A549 (cell line): ENCODE measurements around the gene IFNLR1. TPM values are rescaled to one million over a fixed set of nuclear protein-coding genes. Genes with fewer than 3 reads are reported as not detected.
A peak's percentile ranks its signal among the peaks of the same experiment; 100 is the strongest.

Experiments
- ATAC-seq, 2 experiments: fragments of 200-7000 bp in 1 of 2; fragments of >200 bp in 1 of 2; cut with Nextera tagmentation in 1 of 2; cut with Tn5 transposase in 1 of 2; 3 replicates each; pipeline versions ENCODE4 v1.8.0 to v1.9.1; 2018 to 2020; ENCODE audit warnings: mild to moderate bottlenecking in 1 of 2, moderate library complexity in 1 of 2
- CTCF ChIA-PET: fragments of 300-600 bp; sonication (Branson Sonifier 250); formaldehyde crosslinking; extraction: SDS; loops from one replicate; lab custom pipeline; 2021; ENCODE audit warnings: antibody characterized with exemption, inconsistent platforms; lab: Yijun Ruan, JAX
- POLR2A ChIA-PET: fragments of 350-600 bp; formaldehyde crosslinking; extraction: SDS; loops from one replicate; lab custom pipeline; 2021; ENCODE audit warnings: antibody characterized with exemption, inconsistent platforms; lab: Yijun Ruan, JAX
- DNase-seq, 2 experiments: peaks; one replicate each; pipeline versions ENCODE4 v3.0.0 to v3.0.0-alpha.2; 2011 to 2016; ENCODE audit warnings: low read depth in 1 of 2, low spot score in 1 of 2
- FAIRE-seq: peaks from 2 replicates; lab custom pipeline; 2011; peaks lifted over from hg19 to GRCh38; lab: Jason Lieb, UNC
- H3K27ac ChIP-seq, 2 experiments: fragments of >200 bp; sonication (Bioruptor Twin); formaldehyde crosslinking; 3 replicates each; pipeline ENCODE4 v1.5.1; 2016 to 2017
- H3K4me1 ChIP-seq: fragments of >200 bp; sonication (Bioruptor Twin); formaldehyde crosslinking; 3 replicates; pipeline ENCODE4 v1.6.1; 2016
- H3K4me2 ChIP-seq: fragments of >200 bp; sonication (Bioruptor Twin); formaldehyde crosslinking; 3 replicates; pipeline ENCODE4 v1.6.1; 2016
- H3K4me3 ChIP-seq: fragments of >200 bp; sonication (Bioruptor Twin); formaldehyde crosslinking; 3 replicates; pipeline ENCODE4 v1.5.1; 2016
- H3K9me3 ChIP-seq: fragments of >200 bp; sonication (Bioruptor Twin); formaldehyde crosslinking; 3 replicates; pipeline ENCODE4 v1.6.1; 2016
- CEBPB ChIP-seq, 2 experiments: fragments of >200 bp in 1 of 2; sonication (Bioruptor Twin) in 1 of 2; formaldehyde crosslinking in 1 of 2; IDR thresholded peaks; 2 replicates each; pipeline ENCODE4 v1.6.1; 2012 to 2016
- CHD2 ChIP-seq: fragments of 150-350 bp; IDR thresholded peaks from 2 replicates; pipeline ENCODE4 v1.6.1; 2014; ENCODE audit warnings: low read length; ENCODE audit not compliant: partially characterized antibody
- ESRRA ChIP-seq: fragments of 150-350 bp; IDR thresholded peaks from 2 replicates; pipeline ENCODE4 v1.6.1; 2014; ENCODE audit warnings: mild to moderate bottlenecking, low read length, borderline replicate concordance
- FOSL2 ChIP-seq, 2 experiments: fragments of 450-650 bp in 1 of 2; fragments of >200 bp in 1 of 2; sonication (Bioruptor Twin) in 1 of 2; formaldehyde crosslinking; IDR thresholded peaks; 2 replicates each; pipeline versions ENCODE4 v1.5.0 to v1.6.1; 2016 to 2020; ENCODE audit warnings: mild to moderate bottlenecking in 1 of 2, moderate library complexity in 1 of 2
- HEYL ChIP-seq: fragments of 250-450 bp; sonication (Bioruptor Pico); IDR thresholded peaks from 2 replicates; pipeline ENCODE4 v1.8.0; 2021; ENCODE audit warnings: mild to moderate bottlenecking, moderate library complexity
- HOXB13 ChIP-seq: fragments of 250-450 bp; sonication (Bioruptor Pico); IDR thresholded peaks from 2 replicates; pipeline ENCODE4 v1.5.0; 2020; ENCODE audit warnings: low read depth, mild to moderate bottlenecking, moderate library complexity
- HOXB5 ChIP-seq: fragments of 250-450 bp; sonication (Bioruptor Pico); IDR thresholded peaks from 2 replicates; pipeline ENCODE4 v1.5.0; 2020; ENCODE audit warnings: mild to moderate bottlenecking, moderate library complexity
- KDM5A ChIP-seq: fragments of 200-600 bp; sonication (generic); IDR thresholded peaks from 2 replicates; pipeline ENCODE4 v1.6.1; 2016; ENCODE audit warnings: antibody characterized with exemption, mild to moderate bottlenecking
- MAZ ChIP-seq: fragments of 150-350 bp; IDR thresholded peaks from 2 replicates; pipeline ENCODE4 v1.6.1; 2014; ENCODE audit warnings: antibody characterized with exemption, low read depth, low read length, borderline replicate concordance
- MYC ChIP-seq: IDR thresholded peaks from 2 replicates; pipeline ENCODE4 v1.6.1; 2012; ENCODE audit warnings: mild to moderate bottlenecking, inconsistent platforms, low read length, improper control_type of control experiment, borderline replicate concordance
- NR3C1 ChIP-seq: fragments of >200 bp; sonication (Bioruptor Twin); formaldehyde crosslinking; IDR thresholded peaks from 3 replicates; pipeline ENCODE4 v1.6.1; 2017
- POLR2AphosphoS2 ChIP-seq: conservative IDR thresholded peaks from 2 replicates; pipeline ENCODE4 v1.6.1; 2012; ENCODE audit warnings: low read length, improper control_type of control experiment, inconsistent platforms
- RCOR1 ChIP-seq: fragments of 150-350 bp; IDR thresholded peaks from 2 replicates; pipeline ENCODE4 v1.6.1; 2014; ENCODE audit warnings: antibody characterized with exemption, low read length, low read depth
- RNF2 ChIP-seq: fragments of 200-600 bp; sonication (generic); IDR thresholded peaks from 2 replicates; pipeline ENCODE4 v1.6.1; 2016; ENCODE audit warnings: low read depth, mild to moderate bottlenecking, antibody characterized with exemption, moderate library complexity, borderline replicate concordance
- SMC3 ChIP-seq: fragments of >200 bp; sonication (Bioruptor Twin); formaldehyde crosslinking; IDR thresholded peaks from 3 replicates; pipeline ENCODE4 v1.6.1; 2018; ENCODE audit warnings: inconsistent platforms
- SREBF2 ChIP-seq: fragments of 450-650 bp; IDR thresholded peaks from 2 replicates; pipeline ENCODE4 v1.6.1; 2014; ENCODE audit warnings: mild to moderate bottlenecking, moderate library complexity
- TFCP2L1 ChIP-seq: fragments of 250-450 bp; sonication (Bioruptor Pico); IDR thresholded peaks from 2 replicates; pipeline ENCODE4 v1.5.0; 2021; ENCODE audit warnings: mild to moderate bottlenecking
- ZFP36 ChIP-seq: fragments of 450-650 bp; IDR thresholded peaks from 2 replicates; pipeline ENCODE4 v1.6.1; 2014; ENCODE audit warnings: borderline replicate concordance; ENCODE audit not compliant: partially characterized antibody
- WGBS: methylation state at CpG from one replicate; pipeline ENCODE4 v1.1.6; 2017; ENCODE audit errors: missing lambda C conversion rate; 5-methylcytosine and 5-hydroxymethylcytosine counted together
- polyA plus RNA-seq, 4 experiments: library from polyadenylated mRNA; depleted of rRNA in 3 of 4; stranded (reverse); fragments of >200 nt; fragmentation: RNase III in 1 of 4; extraction: RNeasy Plus Mini Kit Qiagen cat#74134 plus additional on column Dnase treatment in 1 of 4; gene quantifications; 2 replicates in 3 of 4; 3 replicates in 1 of 4; pipeline ENCODE4 v1.2.3, GENCODE V29; 2011 to 2017
- TF ChIP-seq, protein P1 (sequence below): IDR thresholded peaks from 2 replicates; pipeline ENCODE4 v1.6.1; 2012
- TF ChIP-seq, protein P2 (sequence below): IDR thresholded peaks from 2 replicates; pipeline ENCODE4 v1.6.1; 2012
- TF ChIP-seq, protein P3 (sequence below): fragments of >200 bp; sonication (Bioruptor Twin); formaldehyde crosslinking; IDR thresholded peaks from 2 replicates; pipeline ENCODE4 v1.6.1; 2016
- TF ChIP-seq, protein P4 (sequence below): IDR thresholded peaks from 2 replicates; pipeline ENCODE4 v1.6.1; 2012; ENCODE audit warnings: low read depth, borderline replicate concordance
- TF ChIP-seq, protein P5 (sequence below): fragments of 250-450 bp; sonication (Bioruptor Pico); IDR thresholded peaks from 2 replicates; pipeline ENCODE4 v1.5.0; 2021; ENCODE audit warnings: mild to moderate bottlenecking, moderate library complexity, borderline replicate concordance
- TF ChIP-seq, protein P6 (sequence below): fragments of 450-650 bp; IDR thresholded peaks from 2 replicates; pipeline ENCODE4 v1.6.1; 2014; ENCODE audit warnings: antibody characterized with exemption

IFNLR1 gene
- polyA plus RNA-seq, 2 of the 4 experiments (the other 2 are of a cell fraction), result 0.84 to 1.3 TPM

DNA sequence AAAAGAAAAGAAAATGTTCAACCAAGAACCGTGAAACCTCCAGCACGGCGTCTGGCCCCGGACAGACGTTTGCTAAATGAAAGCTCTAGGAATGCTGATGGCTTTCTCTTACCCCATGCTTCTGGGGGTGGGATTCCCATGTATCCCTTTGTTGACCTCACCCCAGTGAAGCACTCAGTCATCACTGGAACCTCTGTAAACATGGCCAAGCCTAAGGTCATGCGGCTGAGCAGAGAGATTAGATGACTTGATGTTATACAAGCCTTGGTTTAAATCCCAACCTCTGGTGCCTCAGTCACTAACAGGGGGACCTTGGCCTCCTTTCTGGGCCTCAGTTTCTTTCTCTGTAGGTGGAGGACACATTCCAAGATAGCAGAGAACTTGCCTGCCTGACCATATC, 72.3 kb downstream of the IFNLR1 start (continued):
- TF ChIP-seq, protein P1, sequence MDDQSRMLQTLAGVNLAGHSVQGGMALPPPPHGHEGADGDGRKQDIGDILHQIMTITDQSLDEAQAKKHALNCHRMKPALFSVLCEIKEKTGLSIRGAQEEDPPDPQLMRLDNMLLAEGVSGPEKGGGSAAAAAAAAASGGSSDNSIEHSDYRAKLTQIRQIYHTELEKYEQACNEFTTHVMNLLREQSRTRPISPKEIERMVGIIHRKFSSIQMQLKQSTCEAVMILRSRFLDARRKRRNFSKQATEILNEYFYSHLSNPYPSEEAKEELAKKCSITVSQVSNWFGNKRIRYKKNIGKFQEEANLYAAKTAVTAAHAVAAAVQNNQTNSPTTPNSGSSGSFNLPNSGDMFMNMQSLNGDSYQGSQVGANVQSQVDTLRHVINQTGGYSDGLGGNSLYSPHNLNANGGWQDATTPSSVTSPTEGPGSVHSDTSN, result no peak
- TF ChIP-seq MYC, result no peak

DNA sequence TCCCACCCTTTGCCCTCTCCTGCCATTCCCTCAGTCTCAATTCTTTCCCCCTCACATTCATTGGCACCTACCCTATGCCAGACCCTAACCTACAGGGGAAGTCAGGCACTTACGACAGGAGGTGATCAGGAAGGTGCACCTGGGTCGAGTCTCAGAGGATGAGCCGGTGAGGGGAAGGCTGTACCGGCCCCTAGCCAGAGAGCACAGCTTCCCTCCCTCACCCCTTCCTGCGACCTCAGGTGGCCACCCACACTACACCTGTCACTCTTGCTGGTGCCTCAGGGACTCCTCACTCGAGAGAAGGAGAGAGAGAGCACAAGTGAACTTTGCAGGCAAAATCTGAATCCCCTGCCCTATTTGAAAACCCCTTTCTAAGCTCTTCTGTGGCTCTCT, 73.5 kb downstream of the IFNLR1 start:
- DNase-seq, result no peak
- no peak for ATAC-seq
- ChIA-PET POLR2A (interaction anchor here (0.6 kb wide), 1 partner anchor 68 kb away, joined by 9 read pairs; no protein-coding TSS in a partner anchor), CTCF (interaction anchor here (1.0 to 5.1 kb wide), 4 partner anchors 10 to 278 kb away, joined by 3 to 28 read pairs (median 4); no protein-coding TSS in a partner anchor)
- 57% methylated on average over 4 of the region's 6 CpGs for WGBS
- Histone ChIP-seq H3K27ac (no peak overlapping the region), H3K9me3 (no peaks in the 10 kb centered on the region), H3K4me2 (no peak overlapping the region), H3K4me3 (no peak overlapping the region), H3K4me1 (peaks cover 32% of the 10 kb centered on the region)
- TF ChIP-seq, protein P2, sequence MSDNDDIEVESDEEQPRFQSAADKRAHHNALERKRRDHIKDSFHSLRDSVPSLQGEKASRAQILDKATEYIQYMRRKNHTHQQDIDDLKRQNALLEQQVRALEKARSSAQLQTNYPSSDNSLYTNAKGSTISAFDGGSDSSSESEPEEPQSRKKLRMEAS, result no peak
- TF ChIP-seq SREBF2 (no peak), ESRRA (no peak), FOSL2 (IDR thresholded peaks at IDR 0.05) (no peak), FOSL2 (CRISPR knock-in tag; IDR thresholded peaks at IDR 0.05) (no peak), HOXB5 (no peak), ZFP36 (no peak), MYC (no peak), KDM5A (no peak)
- TF ChIP-seq, protein P3, sequence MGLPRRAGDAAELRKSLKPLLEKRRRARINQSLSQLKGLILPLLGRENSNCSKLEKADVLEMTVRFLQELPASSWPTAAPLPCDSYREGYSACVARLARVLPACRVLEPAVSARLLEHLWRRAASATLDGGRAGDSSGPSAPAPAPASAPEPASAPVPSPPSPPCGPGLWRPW, result no peak
- TF ChIP-seq, protein P4, sequence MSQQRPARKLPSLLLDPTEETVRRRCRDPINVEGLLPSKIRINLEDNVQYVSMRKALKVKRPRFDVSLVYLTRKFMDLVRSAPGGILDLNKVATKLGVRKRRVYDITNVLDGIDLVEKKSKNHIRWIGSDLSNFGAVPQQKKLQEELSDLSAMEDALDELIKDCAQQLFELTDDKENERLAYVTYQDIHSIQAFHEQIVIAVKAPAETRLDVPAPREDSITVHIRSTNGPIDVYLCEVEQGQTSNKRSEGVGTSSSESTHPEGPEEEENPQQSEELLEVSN, result no peak
- TF ChIP-seq, protein P1, result no peak
- FAIRE-seq, result no peak

DNA sequence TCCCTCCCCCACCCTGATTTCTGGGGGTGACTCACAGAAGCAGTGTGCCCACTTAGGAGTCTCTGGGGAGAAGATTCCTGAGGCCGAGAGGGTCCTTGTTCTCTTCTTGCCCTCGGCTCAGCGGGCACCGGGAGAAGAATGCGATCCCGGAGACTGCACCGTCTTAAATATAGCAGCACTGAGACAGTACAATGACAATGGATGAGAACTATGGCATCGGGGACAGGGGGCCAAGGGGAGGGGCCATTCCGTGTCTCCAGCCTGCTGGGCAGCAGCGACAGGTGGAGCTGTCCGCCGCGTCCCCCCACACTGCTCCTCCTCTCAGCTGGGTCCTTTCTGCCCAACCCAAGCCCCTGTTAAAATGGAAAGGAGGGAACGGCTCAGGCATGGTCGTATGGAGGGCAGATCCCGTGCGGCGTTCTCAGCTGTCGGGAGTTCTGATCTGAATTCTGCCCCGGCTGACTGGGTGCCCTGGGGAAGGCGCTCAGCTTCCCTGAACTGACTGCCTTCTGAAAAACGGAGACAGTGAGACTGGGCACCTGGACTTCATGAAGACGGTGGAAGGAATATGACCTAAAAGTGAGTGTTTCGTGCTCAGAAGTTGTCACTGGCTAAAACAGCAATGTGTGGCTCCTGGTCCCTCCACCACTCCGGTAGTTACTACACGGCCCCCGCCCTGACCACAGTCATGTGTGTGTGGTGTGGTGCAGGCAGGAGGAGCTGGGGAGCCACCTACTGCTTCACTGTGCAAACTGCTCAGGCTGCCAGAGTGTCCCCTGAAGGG, 74.9 kb downstream of the IFNLR1 start, which contains the start of gene MYOM3:
Gene MYOM3 (minus strand): TSS at position 140 of the 784 bp plus-strand sequence. CDS start 3,499 bp downstream, outside the sequence.
- Histone ChIP-seq H3K27ac (peak within 1 kb of the TSS in 1 of 2 experiments; percentile 56; a peak in 3 of 6 replicates), H3K4me1 (peaks cover 32% of the 10 kb centered on the region), H3K4me3 (no peak within 1 kb of the TSS), H3K4me2 (no peak within 1 kb of the TSS), H3K9me3 (no peaks in the 10 kb centered on the region)
- ATAC-seq (peak; percentile 44 to 75; a peak in 3 of 6 replicates), FAIRE-seq (no peak), DNase-seq (peak; percentile 25 to 59)
- CTCF ChIA-PET, result interaction anchor here (0.6 to 5.1 kb wide), 11 partner anchors 9 to 381 kb away, joined by 3 to 28 read pairs (median 4); no protein-coding TSS in a partner anchor
- POLR2A ChIA-PET, result no interaction called here
- 78% methylated on average over 21 of the region's 27 CpGs for WGBS
- TF ChIP-seq, protein P5, sequence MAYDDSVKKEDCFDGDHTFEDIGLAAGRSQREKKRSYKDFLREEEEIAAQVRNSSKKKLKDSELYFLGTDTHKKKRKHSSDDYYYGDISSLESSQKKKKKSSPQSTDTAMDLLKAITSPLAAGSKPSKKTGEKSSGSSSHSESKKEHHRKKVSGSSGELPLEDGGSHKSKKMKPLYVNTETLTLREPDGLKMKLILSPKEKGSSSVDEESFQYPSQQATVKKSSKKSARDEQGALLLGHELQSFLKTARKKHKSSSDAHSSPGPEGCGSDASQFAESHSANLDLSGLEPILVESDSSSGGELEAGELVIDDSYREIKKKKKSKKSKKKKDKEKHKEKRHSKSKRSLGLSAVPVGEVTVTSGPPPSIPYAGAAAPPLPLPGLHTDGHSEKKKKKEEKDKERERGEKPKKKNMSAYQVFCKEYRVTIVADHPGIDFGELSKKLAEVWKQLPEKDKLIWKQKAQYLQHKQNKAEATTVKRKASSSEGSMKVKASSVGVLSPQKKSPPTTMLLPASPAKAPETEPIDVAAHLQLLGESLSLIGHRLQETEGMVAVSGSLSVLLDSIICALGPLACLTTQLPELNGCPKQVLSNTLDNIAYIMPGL (CRISPR knock-in tag), result no peak
- TF ChIP-seq MAZ, result no peak
- TF ChIP-seq CEBPB (IDR thresholded peaks at IDR 0.05), result no peak
- TF ChIP-seq CHD2, result no peak
- no peak for TF ChIP-seq MYC
- TF ChIP-seq ZFP36, result no peak
- TF ChIP-seq RCOR1, result no peak
- TF ChIP-seq, protein P6, sequence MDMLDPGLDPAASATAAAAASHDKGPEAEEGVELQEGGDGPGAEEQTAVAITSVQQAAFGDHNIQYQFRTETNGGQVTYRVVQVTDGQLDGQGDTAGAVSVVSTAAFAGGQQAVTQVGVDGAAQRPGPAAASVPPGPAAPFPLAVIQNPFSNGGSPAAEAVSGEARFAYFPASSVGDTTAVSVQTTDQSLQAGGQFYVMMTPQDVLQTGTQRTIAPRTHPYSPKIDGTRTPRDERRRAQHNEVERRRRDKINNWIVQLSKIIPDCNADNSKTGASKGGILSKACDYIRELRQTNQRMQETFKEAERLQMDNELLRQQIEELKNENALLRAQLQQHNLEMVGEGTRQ, result no peak
- TF ChIP-seq TFCP2L1 (CRISPR knock-in tag), result no peak
- no peak for TF ChIP-seq NR3C1
- TF ChIP-seq SMC3, result peak; percentile 37; the same call in 2 of the 3 replicates
- no peak for TF ChIP-seq POLR2AphosphoS2
- no peak for TF ChIP-seq HEYL (CRISPR knock-in tag)
- no peak for TF ChIP-seq RNF2
- no peak for TF ChIP-seq HOXB13 (CRISPR knock-in tag)
